Subcutaneous adipose tissue (tissue), 4 donors: ENCODE results near the gene RAB40C. TPM values are rescaled to one million over a fixed set of nuclear protein-coding genes. Genes with fewer than 3 reads are reported as not detected.

Experiments used
- CTCF ChIP-seq: fragments of 450-650 bp; IDR thresholded peaks from one replicate; pipeline ENCODE4 v1.5.1; 2016; ENCODE audit warnings: low read depth, mild to moderate bottlenecking, control low read depth, antibody characterized with exemption, moderate library complexity
- total RNA-seq, 4 donors: library from RNA; depleted of rRNA; stranded (reverse); fragments of >200 nt; gene quantifications; one replicate each; pipeline ENCODE4 v1.1.0, GENCODE V29; 2016

RAB40C gene
- total RNA-seq, 4 donors from 2014 or later, result 7.7 to 32.2 (median 12.3) TPM

GRCh38 chr16:583815-584591 lies 5.9 kb upstream of the RAB40C start:
- TF ChIP-seq CTCF, result no peak

DNA sequence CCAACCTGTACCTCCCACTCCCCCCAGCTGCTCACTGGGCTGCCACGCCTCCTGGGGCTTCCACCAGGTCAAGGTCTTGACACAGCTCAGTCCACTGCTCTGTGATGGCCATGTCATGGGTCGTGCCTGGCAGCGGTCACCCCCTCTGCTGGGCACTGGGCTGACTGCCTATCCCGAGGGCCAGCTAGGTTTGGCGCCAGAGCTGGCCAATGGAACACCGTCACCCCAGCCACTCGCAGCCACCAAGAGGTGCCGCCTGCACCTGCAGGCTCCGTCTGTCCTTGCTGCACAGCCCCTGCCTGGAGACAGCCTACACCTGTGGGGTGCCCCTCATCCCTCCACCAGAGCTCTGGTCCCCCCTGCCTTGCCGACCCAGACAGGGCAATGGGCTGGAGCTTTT lies 4.5 kb upstream of the RAB40C start:
- no peak for TF ChIP-seq CTCF

DNA sequence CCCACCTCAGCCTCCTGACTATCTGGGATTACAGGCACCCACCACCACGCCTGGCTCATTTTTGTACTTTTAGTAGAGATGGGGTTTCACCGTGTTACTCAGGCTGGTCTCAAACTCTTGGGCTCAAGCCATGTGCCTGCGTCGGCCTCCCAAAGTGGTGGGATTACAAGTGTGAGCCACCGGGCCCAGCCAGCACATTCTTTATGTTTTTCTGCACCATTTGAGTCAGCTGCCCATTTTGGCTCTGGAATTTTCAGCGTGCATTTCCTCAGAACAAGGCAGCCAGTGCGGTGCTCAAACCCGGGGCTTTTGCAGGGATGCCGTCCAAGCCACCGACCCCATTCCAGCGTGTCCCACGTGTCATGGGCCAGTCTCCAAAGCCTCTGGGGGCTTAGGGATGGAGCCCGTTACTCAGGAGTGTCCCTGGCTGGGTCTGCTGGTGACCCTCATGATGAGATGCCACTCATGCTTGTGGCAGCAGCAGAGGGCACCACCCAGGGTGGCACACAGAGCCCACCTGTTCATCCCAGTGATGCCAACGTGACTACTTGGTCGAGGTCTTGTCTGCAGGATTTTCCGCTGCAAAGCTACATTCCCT lies 3.7 kb upstream of the RAB40C start:
- no peak for TF ChIP-seq CTCF

DNA sequence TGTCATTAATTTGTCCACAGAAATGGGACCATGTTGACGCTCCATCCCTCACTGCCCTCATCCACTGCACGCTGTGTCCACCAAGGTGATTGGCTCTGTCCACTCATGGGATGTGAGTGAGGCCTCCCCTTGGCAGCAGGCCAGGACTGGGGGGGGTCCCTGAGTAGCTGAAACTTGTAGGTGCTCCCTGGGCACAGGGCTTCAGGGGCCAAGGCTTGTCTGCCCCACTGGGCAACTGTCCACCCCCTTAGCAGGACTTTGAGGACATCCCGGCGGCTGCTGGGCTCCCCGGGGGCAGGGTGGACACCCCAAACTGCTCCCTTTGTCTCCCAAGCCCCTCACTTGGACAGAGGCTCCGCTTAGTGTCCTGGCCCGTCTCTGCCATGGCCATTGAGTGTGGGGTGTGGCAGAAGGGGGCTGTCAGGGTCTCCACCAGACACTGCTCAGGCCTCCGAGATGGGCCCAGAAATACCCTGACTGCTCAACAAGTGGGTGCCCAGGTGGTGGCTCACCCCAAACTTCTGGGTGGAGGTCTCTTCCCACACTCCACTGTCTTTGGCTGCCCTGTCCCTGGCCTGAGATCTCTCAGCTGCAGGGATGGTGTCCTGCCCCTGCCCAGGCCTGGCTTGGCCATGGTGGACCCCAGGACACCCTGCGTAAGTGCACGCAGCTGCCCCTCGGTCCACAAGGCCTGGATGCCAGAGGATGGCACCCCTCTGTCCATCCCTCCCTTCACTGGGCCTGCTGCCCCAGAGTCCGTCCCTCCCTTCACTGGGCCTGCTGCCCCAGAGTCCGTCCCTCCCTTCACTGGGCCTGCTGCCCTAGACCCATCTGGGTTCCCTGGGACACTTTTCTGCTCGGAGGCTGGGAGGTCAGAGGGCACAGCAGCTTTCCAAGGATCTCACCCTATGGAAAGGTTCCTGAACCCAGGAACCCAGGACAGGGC lies 2.9 kb upstream of the RAB40C start:
- no peak for TF ChIP-seq CTCF

- no peak for TF ChIP-seq CTCF
Observed at GRCh38 chr16:588639-588888, 1.3 kb upstream of the RAB40C start.

DNA sequence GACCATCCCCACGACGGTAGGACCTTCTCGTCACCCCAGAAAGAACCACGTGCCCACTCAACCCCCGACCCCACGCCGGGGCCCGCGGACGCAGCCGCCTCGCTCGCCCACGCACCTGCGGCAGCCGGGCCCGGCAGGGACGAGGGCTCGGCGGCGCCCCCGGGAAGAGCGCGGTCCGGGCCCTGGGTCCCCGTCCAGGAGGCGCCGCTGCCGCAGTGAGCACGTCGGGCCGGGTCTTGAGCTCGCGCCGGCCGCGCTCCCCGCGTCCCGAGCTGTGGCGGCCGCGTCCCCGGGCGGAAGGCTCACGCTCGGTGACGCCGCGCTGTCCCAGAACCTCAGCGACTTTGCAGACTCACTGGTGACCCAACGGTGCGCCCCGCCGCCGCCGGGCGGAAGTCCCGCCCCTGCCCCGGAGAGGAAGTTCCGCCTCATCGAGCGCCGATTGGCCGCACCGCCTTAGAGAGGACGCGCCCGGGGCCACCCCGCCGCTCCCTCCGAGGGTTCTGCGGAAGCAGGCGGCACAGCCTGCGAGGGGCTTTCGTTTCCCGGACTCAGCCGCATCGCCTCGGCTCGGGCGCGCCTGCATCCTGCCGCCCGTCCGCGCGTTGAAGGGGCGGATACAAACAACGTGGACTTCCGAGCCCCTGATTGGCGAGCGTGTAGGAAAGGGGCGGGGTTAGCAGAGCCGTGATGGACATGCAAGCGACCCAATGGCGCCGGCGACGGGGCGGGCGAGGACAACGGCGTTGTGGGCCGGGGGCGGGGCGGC lies 793 bp upstream of the RAB40C start:
- TF ChIP-seq CTCF, result no peak
